ENCODE measurements around the gene SPATA46.

- no peak for TF ChIP-seq POLR2A (IDR thresholded peaks at IDR 0.05)
- TF ChIP-seq, protein P1, sequence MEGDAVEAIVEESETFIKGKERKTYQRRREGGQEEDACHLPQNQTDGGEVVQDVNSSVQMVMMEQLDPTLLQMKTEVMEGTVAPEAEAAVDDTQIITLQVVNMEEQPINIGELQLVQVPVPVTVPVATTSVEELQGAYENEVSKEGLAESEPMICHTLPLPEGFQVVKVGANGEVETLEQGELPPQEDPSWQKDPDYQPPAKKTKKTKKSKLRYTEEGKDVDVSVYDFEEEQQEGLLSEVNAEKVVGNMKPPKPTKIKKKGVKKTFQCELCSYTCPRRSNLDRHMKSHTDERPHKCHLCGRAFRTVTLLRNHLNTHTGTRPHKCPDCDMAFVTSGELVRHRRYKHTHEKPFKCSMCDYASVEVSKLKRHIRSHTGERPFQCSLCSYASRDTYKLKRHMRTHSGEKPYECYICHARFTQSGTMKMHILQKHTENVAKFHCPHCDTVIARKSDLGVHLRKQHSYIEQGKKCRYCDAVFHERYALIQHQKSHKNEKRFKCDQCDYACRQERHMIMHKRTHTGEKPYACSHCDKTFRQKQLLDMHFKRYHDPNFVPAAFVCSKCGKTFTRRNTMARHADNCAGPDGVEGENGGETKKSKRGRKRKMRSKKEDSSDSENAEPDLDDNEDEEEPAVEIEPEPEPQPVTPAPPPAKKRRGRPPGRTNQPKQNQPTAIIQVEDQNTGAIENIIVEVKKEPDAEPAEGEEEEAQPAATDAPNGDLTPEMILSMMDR (IDR thresholded peaks at IDR 0.05) = no peak
Measured at GRCh38 chr1:162326559-162326958, 50.1 kb downstream of the SPATA46 start.
